GM18951 (cell line): ENCODE results near the gene OMP.

Source experiments
- POLR2A ChIP-seq: IDR thresholded peaks from 4 replicates; pipeline ENCODE4 v1.6.1; 2011; ENCODE audit warnings: mild to moderate bottlenecking; ENCODE audit not compliant: insufficient read length, insufficient read depth; ENCODE audit errors: extremely low read depth
- in situ Hi-C: fragments of 300-500 bp; cut with MboI; formaldehyde crosslinking; loops from one replicate; pipeline ENCODE4 v1.12.0; 2022; ENCODE audit warnings: low sequenced_read_pairs, mixed read lengths, inconsistent platforms; ENCODE audit not compliant: unreplicated experiment

The OMP gene

DNA sequence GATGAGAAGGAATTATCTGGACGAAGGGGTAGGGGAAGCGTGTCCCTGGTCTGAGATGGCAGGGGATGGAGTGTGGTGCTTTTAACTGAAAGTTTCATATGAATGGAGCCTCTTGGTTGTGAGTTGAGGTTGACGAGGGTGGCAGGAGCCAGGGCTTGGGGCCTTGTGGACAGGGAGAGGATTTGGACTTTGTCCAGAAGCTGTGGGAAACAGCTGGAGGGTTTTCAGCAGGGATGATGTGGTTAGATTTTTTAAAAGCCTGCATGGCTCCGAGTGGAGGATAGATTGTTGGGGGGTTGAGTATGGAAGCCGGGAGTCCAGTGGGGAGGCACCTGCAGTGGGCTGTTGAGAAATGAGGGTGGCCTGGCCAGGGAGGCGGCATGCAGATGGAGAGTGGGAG is 50.2 kb downstream of the OMP start:
- in situ Hi-C loops = no loop called here

More for the DNA sequence above, 50.2 kb downstream of the OMP start:
- TF ChIP-seq POLR2A = no peak
